Activated T-cell treated with anti-CD3 and anti-CD28 coated beads, Interleukin-2, amount 50 U/mL, for 1 hour (primary cell): ENCODE data around the gene MIA.
"Not testable (repeated sequence)": the region's sequence is repeated elsewhere in the genome, so short reads cannot be mapped to it uniquely, and the experiment has no call there.

Experiments used
- DNase-seq: peaks from one replicate; pipeline ENCODE4 v3.0.0-alpha.2; 2020

MIA gene

DNA sequence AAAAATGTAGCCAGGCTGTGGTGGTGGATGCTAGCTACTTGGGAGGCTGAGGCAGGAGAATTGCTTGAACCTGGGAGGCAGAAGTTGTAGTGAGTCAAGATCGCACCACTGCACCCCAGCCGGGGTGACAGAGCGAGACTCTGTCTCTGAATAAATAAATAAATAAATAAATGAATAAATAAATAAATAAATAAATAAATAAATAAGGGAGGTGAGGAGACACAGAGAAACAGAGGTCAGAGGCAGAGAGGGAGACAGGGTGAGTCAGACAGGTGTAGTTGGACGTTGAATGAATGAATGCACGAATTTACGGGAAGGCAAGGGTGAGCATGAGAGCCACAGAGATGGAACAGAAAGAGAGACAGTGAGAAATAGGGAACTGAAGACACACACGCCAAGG lies 5.8 kb downstream of the MIA start:
- DNase-seq: no peak

DNA sequence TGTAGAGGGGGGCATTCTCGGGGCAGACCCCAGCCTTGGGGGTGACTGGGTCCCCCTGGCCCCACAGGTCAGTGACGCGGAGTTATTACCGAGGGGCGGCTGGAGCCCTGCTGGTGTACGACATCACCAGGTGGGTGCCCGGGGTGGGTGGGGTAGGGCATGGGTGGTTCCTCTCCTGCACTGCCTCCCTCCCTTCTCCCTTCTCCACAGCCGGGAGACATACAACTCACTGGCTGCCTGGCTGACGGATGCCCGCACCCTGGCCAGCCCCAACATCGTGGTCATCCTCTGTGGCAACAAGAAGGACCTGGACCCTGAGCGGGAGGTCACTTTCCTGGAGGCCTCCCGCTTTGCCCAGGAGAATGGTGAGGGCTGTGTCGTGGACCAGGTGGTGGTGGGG lies 8.4 kb downstream of the MIA start:
- no peak for DNase-seq

DNA sequence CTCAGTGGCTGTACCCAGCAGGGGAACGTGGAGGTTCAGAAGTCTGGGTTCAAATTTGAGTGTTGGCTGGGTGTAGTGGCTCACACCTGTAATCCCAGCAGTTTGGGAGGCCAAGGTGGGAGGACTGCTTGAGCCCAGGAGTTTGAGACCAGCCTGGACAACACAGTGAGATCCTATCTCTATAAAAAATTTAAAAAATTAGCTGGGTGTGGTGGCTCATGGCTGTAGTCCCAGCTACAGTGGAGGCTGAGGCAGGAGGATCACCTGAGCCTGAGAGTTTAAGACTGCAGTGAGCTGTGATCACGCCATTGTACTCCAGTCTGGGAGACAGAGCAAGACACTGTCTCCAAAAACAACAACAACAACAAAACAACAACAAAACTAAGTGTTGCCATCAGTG lies 8.8 kb downstream of the MIA start:
- not testable (repeated sequence) for DNase-seq

DNA sequence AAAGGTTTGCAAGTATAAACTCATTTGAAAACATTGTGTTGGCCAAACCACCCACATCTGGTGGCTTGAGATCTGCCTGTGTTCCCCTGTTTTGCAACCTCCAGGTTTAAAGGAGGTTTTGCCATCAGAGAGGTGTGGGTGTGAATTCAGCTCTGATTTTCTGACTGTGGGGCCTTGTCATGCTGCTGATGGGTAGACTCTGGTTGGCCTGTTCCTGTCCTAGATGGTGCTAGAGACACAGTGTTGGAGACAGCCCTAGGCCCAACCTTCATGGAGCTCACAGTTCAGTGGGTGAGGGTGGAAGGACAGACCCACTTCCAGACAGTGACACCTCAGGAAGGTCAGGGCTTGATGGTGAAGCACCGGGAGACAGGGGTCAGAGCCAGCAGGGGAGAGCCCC lies 10.2 kb downstream of the MIA start:
- DNase-seq: no peak

DNA sequence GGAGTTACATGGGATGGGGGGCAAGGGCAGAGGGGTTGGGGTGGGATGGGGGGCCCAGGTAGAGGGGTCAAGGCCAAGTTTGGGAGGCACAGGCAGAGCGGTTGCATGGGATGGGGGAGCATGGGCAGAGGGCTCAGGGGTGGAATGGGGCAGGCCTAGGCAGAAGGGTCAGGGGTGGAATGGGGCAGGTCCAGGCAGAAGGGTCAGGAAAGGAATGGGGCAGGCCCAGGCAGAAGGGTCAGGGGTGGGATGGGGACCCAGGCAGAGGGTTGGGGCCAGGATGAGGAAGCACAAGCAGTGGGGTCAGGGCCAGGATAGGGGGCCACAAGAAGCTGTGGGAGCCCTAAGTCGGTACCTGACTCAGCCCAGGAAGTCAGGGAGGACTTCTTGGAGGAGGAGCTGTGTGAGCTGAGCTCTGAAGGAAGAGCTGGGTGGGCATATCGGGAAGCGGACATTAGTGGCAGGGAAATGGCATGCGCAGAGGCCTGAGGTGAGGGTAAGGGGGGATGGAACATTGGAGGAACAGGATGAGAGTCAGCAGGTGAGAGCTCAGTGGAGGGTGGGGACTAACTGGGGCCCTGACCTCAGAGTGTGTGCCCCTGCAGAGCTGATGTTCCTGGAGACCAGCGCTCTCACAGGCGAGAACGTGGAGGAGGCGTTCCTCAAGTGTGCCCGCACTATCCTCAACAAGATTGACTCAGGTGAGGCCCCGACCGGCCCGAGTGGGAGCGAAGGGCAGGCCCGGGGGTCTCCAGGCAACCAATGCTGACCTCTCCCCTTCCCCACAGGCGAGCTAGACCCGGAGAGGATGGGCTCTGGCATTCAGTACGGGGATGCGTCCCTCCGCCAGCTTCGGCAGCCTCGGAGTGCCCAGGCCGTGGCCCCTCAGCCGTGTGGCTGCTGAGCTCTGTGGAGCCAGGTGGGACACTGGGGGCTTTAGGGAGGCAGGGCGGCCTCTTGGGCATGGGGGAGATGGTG lies 11.0 kb downstream of the MIA start:
- no peak for DNase-seq

DNA sequence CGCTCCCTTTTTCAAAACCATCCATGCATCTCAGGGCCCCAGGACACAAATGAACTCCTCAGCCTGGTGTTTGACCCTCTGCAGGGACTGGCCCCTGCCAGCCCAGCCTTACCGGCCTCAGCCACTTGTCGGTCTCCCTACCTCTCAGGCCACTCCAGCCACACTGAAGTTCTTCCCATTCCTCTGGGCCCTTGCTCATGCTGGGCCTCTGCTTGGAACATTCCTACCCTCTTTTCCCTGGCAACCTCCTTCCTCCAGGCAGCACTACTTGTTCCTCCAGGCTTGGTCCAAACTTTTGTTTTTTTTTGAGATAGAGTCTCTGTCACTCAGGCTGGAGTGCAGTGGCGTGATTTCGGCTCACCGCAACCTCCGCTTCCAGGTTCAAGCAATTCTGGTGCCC lies 16.0 kb downstream of the MIA start:
- DNase-seq: no peak

DNA sequence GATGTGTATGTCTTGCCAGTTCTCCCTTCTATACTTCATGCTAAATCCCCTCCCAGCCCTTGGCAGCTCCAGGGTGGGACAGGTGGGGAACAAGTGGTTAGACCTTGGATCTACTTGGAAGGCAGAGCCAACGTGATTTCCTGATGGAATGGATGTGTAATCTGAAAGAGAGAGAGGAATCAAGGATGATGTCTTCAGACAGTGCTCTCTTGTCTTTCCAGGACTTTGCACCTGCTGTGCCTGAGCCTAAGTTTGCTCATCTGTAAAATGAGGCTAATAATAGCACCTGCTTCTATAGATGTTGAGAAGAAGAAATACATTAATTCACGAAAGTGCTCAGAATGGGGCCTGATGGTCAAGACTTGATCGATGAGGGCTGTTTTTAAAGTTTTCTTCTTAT lies 16.7 kb downstream of the MIA start:
- no peak for DNase-seq

DNA sequence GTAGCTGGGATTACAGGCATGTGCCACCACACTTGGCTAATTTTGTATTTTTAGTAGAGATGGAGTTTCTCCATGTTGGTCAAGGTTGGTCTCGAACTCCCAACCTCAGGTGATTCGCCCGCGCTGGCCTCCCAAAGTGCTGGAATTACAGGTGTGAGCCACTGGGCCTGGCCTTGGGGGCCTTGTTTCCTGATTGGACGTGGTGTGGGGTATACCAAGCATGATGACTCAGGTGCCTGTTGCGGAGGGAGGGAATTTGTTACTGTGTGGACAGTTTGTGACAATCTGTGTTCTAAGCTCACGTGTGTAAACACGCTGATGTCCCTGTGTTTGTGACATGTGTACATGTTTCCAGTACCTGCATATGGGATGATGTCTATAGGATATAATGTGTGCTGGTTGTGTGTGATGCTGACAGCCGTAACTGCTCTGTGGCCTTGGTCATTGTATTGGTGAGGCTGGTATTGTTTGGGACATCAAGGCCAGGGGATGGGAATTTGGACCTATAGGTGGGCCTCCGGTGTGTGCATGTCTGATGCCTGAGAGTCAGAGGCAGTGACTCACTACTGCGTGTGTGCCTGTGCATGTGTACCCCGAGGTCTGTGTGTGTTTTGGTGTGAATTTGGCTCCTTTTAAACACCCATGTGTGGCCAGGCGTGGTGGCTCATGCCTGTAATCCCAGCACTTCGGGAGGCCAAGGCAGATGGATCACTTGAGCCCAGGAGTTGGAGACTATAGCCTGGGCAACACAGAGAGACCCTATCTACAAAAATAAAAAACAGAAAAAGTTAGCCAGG lies 22.0 kb downstream of the MIA start:
- no peak for DNase-seq

DNA sequence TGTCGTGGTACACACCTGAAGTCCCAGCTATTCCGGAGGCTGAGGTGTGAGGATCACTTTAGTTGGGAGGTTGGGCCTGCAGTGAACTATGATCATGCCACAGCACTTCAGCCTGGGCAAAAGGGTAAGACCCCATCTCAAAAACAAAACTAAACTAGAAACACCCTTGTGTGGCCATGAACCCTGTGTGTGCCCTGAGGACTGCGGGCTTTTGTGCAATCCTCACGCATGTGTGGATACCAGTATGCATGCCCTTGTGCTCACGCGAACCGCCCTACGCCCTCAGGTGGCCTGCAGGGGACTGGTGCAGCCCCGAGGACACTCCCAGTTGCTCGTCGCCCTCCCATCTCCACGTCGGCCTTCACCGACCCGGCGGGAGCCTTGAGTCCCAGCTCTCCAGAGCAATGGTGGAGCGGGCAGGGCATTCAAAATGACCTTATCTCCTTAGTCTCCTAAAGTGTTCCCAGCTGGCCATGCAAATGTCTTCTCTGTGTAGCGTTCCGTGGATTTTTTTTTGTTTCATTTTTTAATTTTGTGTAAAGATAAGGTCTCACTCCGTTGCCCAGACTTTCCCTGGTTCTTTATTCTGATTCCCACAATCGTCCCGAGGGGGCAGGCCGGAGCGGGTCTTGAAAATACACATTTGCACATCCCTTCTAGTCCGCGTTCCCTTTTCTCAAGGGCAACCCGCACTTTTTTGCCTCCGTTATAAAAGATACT lies 22.8 kb downstream of the MIA start:
- DNase-seq: peak; percentile 73

DNA sequence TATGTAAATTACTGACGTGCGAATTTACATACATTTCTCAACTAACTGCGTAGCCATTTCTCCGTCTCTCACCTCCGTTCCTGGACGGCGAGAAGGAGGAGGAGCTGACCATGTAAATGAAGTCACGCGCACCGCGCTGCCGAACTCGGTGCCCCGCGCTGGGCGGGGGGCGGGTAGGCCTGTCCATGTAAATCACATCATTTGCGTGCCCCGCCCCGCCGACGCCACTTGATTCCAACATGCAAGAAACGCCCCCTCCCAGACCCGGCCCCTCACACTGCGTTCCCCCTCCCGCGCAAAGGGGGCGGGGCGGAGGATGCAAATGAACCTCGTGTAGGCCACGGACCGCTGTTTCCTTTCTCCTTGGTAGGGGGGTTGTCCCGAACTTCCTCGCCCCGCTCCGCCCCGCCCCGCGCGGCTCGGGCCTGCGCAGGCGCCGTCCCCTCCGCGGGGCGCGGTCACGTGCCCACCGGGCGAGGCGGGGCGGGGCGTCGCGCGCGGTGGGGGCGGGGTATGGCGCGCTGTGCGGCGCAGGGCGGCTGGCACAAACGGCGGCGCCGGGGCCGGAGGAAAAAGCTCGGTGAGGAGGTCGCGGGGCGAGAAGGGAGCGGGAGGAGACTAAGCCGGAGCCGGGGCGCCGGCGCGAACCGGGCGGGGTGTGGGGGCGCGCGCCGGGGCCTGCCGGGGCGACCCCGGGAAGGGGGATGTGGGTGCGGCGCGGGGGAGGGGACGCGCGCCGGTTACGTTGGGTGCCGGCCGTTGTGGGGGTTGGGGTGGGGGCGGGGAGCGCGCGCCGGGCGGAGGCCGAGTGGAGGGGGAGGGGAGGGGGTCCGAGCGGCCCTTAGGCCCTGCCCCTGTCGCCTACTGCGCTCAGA lies 23.6 kb downstream of the MIA start, which contains the start of gene EGLN2:
Gene EGLN2 (plus strand): TSS at position 509 of the 875 bp plus-strand sequence. CDS start 1,382 bp downstream, outside the sequence.
- peak; percentile 100 for DNase-seq

DNA sequence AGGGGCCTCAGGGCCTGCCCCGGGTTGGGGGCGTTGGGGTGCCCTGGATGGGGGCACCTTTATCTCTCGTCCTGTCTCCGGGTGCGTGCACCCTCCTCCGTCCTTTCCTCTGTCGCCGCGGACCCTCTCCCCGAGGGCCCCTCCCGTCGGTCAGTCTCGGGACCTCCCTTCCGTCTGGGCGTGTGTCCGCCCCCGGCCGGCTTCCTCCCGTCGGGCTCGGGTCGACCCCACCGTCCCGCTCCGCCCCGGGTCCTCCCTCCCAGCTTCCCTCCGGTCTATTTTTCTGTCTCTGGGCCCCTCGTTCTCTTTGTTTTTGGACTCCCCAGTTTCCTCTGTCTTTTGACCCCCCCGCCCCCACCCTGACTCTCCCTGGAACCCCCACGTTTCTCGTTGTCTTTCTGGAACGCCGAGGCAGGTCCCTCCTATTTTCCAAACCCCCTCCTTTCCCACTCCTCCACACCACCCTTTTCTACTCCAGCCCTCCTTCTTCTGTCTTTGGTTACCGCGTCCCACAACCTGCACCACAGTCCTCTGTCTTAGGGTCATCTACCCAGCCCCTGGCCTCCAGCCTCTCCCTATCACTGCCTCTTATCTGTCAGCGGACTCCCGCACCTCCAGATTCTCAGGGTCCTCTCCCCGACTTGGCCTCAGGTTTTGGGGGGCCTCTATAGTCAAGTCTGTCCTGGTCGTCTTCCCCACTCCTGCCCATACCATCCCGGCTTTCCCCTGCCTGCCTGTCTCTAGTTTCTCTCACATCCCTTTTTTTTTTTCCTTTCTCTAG lies 24.4 kb downstream of the MIA start:
- DNase-seq: peak; percentile 40

DNA sequence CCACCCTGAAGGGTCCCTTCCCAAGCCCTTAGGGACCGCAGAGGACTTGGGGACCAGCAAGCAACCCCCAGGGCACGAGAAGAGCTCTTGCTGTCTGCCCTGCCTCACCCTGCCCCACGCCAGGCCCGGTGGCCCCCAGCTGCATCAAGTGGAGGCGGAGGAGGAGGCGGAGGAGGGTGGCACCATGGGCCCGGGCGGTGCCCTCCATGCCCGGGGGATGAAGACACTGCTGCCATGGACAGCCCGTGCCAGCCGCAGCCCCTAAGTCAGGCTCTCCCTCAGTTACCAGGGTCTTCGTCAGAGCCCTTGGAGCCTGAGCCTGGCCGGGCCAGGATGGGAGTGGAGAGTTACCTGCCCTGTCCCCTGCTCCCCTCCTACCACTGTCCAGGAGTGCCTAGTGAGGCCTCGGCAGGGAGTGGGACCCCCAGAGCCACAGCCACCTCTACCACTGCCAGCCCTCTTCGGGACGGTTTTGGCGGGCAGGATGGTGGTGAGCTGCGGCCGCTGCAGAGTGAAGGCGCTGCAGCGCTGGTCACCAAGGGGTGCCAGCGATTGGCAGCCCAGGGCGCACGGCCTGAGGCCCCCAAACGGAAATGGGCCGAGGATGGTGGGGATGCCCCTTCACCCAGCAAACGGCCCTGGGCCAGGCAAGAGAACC lies 25.1 kb downstream of the MIA start:
- DNase-seq: peak; percentile 36

DNA sequence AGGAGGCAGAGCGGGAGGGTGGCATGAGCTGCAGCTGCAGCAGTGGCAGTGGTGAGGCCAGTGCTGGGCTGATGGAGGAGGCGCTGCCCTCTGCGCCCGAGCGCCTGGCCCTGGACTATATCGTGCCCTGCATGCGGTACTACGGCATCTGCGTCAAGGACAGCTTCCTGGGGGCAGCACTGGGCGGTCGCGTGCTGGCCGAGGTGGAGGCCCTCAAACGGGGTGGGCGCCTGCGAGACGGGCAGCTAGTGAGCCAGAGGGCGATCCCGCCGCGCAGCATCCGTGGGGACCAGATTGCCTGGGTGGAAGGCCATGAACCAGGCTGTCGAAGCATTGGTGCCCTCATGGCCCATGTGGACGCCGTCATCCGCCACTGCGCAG lies 25.7 kb downstream of the MIA start:
- DNase-seq: no peak

DNA sequence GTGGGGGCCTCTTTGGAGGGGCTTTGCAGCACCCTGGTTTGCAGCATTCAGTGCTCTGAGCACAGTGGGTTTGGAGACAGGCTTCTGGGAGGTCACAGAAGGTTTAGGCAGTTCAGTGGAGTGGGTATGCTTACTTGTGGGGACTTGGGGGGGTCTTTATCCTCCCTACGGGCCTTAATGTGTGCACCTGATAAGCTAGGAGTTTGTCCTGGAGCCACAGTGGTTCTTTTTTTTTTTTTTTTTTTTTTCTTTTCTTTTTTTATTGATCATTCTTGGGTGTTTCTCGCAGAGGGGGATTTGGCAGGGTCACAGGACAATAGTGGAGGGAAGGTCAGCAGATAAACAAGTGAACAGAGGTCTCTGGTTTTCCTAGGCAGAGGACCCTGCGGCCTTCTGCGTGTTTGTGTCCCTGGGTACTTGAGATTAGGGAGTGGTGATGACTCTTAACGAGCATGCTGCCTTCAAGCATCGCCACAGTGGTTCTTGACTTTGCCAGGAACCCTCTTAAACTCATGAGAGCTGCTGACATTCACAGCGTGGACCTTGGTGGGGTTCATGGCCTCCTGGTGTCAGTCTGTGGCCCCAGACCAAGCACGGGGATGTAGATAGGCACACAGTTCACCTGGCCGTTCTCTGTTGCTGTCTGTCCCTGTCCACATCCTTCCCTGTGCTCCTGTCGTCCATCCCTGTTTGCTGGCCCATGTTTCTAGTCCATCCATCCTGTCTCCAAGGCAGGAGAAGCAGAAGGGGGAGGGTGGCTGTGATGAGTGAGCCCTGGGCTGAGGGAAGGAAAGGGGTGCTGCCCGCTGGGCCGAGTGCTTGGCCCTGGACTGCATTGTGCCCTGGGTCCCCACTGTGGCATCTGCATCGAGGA lies 26.3 kb downstream of the MIA start:
- DNase-seq: no peak

DNA sequence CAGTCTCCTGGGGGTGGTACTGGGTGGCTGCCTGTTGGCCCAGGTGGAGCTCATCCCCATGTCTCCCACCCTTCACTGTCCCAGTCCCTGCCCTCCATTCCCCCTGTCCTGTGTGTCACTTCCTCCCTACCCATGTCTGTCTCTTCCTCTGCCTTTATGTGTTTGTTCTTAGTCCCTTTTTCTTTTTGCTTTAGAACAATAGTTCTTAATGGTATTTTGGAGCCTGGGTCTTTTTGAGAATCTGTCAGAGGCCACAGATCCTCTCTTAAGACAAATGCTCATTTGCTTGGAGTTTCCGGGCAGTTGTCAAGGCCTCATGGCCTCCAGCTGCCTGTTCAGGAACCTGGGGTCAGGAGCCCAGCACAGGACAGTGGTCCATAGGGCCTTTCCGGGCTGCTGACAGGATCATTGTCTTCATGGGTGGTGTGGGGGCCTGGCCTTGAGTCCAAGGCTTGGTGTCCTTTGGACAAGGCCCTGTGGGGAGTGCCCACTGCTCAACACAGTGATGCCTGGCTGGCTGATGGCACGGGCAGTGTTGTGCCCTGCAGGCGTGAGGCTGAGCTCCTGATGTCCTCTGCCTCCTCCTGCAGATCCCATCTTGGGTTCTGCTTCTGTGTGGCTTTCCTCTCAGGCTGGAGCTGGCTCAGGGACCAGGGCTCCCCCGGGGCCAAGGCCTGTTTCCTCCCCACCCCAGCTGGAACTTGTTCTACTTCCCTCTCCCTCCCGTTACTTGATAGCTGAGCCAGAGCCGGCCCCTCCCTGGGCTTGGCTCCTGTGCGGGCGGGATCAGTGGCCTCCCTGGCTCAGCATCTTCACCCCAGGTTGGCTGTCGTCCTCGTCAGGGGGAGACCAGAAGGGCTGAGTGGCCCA lies 27.2 kb downstream of the MIA start:
- no peak for DNase-seq

DNA sequence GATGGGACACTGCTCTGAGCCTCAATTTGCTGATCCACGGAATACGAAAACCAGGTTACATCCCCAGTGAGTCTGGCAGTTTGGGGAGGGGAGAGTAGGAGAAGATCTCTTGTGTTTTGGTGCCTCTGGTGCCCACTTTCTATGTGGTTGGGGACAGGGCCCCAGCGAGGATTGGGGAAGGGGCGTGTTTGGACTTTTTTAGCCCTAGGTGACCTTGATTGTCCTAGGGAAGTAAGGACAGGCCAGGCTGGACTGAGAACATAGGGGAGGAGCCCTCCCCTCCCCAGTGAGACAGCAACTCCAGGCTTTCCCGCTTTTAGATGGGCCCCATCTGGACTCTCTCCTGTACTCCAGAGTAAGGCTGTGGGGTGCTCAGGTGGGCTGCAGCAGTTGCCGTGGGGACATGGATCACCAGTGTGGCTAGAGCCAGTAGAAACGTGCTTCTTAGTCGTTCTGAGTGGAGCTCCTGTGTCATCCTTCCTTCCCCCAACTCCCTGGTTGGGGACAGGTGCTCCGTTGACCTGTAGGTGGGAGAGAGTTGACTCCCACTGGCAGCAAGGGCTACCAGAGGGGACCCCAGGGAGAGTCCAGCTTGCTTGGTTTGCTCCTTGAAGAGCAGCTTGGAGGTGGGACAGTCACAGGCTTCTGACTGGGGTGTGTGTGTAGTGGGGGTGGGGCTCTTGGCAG lies 28.0 kb downstream of the MIA start:
- DNase-seq: no peak

DNA sequence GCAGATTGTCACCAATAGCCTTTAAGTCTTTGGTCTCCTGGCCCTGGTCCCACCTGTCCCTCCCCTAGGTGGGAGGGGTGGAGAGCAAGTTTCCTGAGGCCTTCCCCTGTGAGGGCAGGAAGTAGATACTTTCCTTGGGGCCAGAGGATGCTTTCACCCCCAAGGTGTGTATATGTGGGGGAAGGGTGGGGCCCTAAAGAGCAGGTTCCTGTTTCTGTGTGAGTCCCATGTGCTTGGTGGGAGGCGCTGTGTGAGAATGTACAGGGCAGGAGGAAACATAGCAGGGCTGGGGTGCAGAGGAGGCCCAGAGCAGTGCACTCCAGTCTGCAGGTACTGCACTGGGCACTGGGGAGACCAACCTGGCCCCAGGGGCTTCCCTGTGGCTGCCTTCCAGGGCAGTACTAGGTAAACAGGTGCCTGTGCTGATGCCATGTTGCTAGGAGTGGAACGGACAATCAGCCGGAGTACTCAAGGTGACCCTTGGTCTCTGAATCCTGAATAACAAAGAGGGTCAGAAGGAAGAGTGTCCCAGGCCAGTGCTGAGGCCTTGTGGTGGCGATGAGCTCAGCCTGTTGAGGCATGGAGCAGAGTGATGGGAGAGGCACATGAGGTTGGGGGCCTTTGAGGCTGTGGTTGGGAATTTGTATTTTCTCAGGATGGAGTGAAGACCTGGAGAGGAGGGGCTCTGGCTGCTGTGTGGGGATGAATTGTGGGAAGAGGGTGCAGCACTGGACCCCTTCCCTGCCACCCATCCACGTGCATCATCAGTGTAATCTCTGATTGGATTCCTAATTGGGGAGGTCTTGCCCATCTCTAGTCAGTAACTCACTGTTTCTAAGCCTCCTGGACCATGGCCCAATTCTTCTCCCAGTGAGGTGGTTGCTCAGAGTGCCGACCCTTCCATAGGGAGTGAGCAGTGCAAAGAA lies 28.8 kb downstream of the MIA start:
- DNase-seq: peak; percentile 61
